NCI-H146 treated with DMSO at 0.1 percent for 48 hours (cell line): ENCODE data around the gene P4HB.

ENCODE experiments used
- DNase-seq: peaks from one replicate; lab custom pipeline; 2025; ENCODE audit not compliant: unreplicated experiment; lab: John Stamatoyannopoulos, UW

The P4HB gene

DNA sequence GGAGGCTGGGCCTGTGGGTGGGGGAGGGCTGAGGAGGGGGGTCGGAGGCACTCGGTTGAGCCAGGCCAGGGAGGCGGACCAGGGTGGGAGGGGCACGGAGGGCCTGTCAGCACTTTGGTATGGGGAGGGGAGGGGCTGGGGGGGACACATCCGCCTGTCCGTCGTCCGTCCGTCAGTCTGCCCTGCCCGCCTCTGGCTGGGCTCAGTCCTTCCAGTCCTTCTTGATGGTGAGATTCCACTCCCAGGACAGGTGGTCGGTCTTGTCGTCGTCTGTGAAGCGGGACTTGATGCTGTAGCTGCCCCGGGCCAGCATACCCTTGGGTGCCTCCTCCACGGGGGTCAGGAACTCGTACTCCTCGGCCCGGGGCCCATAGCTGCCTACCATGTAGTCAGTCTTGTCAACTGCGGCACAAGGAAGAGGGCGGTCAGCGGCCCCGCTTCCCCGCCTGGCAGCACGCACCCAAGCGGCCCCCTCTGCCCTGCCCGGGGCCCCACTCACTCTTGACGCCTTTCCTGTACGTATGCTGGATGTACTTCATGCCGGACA lies 8.4 kb upstream of the P4HB start:
- DNase-seq, result no peak

DNA sequence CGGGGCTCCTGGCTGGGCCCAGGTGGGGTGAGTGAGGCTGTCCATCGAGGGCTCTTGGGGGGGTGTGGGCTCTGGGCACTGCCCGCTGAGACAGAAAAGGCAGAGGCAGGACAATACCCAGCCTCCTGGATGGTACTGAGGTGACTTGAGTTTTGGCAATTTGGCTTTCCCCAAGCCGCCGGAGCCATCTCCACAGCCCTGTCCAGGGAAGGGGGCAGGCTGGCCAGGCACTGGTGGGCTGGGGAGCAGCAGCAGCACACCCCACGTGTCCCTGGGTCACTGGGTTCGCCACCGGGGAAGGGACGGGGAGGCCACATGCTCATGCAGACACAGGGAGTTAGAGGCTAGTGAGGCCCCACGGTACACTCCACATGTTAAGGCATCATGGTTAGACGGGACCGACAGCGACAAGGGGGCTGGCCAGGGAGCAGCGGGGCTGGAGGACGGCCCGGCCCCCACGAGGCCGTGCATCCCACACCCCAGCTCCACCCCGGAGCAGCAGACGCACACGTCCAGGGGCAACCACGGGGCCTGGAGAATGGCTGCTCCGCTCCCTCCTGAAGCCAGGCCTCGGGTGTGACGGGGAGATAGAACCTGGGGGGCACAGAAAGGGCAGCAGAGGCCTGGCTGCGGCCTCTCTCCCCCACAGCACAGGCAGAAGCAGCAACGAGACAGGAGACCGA lies 7.8 kb upstream of the P4HB start:
- no peak for DNase-seq

DNA sequence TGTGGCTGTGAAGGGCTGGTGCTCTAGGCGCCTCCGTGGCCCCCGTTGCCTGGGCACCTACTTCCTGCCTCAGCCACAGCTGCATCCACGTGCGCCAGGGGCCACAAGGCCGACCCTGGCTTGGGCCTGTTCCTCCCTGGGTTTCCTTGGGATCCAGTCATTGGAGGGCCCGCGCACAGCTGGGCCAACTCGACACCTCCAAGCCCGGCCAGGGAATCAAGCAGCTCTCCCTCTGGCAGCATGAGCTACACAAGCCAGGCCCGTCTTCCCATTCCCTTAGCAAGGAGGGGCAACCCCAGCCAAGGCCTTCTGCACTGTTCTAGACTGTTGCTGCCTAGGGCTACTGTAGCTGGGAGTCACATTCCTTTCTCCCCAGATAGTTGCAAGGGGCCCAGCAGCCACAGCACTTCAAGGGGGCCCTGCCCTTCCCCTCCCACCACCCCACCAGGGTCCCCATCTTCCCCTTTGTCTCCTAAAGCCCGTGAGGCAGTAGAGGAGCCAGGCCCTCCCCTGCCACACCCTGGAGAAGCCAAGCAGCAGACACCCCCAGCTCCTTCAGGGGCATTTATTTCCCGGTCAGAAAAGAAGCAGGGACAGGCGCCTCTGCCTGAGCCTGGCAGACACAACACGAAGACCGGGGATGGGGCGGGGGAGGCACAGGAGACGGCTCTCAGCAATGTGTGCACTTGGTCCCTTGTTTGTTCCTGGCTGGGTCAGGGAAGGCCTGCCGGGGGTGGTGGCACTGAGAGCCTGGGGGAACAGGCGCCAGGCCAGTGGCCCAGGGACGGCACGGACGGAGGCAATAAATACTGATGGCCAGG lies 7.0 kb upstream of the P4HB start:
- no peak for DNase-seq

DNA sequence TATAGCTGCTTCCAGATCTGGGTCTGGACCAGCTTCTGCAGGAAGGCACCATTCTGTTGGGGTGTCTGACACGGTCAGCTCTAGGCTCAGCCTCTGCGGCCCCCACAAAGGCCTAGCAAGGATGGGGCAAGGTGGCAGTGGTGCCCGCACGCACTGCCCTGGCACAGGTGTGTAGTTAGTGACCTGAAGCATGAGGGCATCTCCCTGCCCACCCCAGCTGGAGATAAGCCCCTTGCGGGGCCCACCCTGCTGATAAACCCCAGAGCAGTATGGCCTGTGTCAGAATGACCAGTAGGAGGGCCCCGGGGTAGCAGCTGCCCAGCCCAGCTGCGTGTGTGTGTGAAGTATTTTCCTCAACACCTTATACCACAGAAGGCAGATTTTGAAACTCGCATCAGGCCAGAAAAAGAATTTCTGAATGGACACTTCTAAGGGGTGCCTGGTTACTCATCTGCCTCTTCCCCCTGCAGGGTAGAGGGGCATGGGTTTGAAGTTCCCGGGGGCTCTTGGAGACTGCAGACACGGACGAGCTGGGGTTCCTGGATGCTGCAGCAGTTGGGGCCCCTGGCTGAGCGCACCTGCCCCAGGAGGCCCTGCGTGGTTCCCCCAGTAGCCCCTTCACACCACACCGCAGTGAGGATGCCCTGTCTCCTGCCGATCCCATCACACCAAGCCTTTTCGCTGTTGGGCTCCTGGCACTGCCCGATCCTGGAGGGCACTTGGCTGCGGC lies 6.3 kb upstream of the P4HB start:
- no peak for DNase-seq

DNA sequence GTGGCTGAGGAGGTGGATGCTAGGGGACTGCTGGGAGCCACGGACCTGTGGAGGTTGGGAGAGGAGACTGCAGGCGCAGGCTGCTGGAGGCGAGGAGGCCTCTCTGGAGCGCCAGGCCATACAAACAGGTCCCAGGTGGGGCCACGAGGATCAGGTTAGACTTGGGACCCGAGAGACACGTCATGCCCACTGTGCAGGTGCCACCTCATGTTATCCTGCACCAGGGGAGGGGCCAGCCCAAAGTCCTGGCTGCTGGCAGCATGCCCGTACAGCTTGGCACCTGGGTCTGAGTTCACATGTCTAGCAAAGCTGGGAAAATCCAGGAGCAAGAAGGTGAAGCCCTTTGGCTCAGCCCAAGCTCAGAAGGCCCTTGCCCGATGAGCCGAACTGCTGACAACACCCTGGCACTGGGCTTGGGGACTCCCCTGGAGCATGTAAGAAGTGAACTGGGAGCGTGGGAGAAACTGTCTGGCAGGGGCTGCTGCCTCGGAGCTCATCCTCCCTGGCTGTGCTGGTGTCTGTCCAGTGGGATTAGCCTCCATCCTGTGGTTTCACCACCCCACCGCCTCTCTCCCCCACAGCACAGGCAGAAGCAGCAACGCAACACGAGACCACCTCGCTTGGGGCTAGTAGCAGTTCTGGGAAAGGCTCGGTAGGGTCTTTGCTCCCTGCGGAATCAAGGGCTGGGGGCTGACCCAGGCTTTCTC lies 5.6 kb upstream of the P4HB start:
- no peak for DNase-seq

DNA sequence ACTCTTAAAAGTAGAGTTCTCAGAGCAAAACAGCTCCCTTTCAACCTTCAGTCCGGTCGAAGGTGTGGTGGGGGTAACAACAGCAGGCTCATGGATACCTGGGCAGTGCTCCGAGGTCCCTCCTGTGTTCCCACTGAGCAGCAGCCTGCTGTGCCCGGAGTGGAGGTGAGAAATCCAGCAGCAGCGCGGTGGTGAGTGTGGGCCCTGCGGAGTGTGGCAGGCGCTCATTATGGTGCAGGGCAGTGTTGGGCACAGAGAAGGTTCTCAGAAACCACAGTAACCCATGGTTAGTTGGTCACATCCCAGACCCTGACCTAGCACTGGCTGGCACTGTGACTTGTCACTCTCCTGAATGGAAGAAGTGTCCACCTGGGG lies 5.0 kb upstream of the P4HB start:
- no peak for DNase-seq

DNA sequence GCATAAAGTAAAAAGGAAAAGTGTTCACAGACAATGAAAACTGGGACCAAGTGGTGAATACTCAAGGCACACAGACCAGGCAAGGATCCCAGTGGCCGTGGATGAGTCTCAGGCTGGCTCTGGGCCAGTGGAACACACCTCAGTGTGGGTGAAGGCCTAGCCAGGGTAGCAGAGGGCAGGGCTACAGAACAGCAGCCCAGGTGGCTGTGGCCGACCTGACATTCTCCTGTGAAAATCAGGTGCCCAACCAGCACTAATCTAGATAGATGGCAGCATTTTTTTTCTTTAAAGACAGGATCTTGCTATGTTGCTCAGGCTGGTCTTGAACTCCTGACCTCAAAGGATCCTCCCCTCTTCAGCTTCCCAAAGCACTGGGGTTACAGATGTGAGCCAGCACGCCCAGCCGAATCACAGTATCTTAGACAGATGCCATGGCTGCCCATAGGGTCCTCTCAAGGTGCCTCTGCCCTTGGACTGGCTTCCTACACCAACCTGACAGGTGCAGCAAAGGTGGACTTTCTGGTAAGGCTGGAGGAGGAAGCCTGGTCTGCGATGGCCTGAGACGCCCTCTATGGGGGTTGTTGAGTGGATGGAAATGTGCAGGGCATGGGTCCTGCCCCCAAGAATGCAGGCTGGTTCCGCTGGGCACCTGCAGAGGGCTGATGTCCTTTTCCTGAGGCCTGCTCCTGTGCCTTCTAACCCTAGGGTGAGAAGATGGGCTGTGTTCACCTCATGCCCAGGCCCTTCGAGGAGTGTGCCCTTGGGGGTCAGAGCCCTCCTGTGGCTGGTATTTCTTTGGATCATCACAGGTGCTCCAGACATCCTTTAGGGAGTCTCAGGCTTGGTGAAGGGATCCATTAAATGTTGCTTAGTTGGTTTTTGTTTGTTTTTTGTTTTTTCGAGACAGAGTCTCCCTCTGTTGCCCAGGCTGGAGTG lies 3.8 kb upstream of the P4HB start:
- no peak for DNase-seq

DNA sequence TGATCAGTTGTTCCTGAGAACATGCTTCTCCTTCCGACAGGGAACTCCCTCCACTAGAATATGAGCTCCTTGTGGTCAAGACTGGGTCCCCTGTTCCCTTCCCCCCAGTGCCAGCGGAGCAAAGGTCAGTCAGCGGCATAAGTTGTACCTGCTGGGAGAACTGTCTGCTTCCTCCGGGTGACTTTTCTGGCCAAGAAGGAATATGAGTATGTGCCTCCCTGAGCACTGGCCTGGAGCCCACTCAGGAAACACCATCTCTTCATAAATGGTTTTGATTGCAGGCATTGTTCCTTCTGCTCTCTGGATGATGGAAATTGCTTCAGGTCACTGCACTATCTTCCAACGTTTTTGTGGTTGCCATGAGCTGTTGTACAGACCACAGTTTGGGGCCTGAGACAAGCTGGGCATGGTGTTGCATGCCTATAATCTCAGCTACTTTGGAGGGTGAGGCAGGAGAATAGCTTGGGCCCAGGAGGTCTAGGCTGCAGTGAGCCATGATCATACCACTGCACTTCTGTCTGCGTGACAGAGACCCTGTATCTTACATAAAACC lies 2.9 kb upstream of the P4HB start:
- DNase-seq, result no peak

DNA sequence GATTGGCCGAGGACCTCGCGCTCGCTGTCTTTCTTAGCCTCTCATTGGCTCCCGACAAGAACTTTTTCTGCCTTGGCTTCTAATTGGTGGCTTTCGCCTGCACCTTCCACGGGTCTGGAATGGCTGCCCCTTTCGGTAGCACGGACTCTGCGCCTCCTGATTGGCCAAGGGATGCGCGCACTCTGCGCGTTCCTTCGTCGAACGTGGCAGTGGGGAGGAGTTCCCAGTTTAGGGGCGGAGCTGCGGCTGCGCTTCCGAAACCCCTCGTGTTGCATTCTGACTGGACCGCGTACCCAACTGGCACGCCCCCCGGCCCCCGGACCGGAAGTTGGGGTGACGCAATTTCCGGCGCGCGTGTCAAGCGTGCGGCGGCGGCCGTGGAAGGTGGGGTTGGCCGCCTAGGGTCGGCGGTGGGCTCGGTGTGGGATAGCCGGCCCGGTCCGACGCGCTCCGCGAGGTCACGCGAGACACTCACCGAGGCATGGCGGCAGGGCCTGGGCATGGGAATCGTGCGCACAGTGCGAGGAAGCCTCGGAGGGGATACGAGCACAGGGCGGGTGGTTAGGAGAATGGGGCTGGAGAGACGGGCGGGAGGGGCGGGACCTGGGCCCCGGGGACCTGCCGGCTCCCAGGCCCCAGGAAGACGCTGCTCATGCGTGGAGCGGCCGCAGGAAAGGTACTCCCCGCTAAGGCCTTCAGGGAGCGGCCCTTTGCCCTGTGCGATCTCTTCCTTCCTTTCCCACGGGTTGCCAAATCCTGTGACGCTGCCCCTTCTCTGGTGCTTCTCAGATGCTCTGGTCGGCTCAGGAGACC lies 627 bp upstream of the P4HB start:
- DNase-seq, result peak; percentile 99

DNA sequence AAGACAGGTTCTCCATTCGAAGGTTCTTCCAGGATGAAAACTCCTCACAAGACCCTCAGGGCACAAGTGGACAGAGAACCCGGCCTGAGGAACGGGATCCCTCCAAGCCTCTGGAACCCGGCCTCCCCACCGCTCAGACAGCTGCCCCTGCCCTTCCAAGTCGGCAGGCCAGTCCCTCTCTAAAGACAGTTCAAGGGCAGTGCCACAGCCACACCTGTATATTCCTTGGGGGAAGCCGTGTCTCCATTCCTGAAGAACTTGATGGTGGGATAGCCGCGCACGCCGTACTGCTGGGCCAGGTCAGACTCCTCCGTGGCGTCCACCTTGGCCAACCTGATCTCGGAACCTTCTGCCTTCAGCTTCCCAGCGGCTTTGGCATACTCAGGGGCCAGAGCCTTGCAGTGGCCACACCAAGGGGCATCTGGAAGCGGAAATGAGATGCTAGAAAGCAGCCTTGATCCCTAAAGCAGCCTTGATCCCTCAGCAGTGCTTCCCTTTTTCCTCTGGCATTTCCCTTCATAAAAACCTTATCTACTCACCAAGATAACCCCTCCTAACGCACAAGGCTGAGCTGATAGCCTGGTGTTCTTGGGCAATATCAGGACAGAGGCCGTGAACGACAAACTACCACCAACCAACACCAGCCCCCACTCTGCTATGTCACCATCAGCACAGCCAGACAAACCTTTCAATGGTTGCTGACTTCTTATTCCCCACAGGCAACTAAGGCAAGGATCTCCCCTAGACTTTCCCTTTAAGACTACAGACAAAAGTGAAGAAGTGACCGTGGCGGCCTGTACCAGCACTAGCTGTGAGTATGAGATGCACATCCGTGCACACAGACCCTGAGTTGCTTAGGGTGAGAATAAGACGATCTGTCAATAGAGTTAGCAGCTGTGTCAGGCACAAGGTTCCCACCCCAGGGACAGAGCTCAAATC lies 1.1 kb downstream of the P4HB start:
- DNase-seq, result no peak

DNA sequence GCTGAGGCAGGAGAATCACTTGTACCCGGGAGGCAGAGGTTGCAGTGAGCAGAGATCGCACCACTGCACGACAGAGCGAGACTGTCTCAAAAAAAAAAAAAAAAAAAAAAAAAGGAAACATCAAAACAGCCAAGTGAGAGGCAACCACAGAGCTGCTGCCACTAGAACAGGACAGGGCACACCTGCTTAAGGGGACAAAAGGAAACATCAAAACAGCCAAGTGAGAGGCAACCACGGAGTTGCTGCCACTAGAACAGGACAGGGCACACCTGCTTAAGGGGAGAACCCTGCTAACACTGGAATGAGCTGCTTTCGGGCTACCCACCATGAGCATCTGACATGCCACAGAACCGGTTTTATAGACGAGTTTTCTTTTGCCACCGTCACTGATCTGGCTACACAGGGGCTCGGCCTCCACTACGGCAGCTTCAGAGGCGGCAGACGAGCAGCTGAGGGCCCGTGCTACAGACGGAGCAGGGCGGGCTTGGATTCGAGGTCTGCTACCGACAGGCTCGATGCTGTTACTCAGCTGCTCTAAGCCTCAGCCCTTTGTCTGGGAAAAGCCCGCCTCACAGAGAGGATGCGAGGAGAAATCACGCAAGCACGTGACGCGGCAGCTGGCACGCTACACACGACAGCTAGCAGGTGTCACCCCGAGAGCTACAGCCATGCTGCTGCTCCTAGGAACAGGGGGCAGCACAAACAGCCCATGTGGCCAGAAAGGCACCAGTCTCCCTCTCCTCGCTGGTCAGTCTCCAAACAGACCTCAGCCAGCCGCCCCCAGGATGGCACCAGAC lies 2.0 kb downstream of the P4HB start:
- DNase-seq, result no peak

DNA sequence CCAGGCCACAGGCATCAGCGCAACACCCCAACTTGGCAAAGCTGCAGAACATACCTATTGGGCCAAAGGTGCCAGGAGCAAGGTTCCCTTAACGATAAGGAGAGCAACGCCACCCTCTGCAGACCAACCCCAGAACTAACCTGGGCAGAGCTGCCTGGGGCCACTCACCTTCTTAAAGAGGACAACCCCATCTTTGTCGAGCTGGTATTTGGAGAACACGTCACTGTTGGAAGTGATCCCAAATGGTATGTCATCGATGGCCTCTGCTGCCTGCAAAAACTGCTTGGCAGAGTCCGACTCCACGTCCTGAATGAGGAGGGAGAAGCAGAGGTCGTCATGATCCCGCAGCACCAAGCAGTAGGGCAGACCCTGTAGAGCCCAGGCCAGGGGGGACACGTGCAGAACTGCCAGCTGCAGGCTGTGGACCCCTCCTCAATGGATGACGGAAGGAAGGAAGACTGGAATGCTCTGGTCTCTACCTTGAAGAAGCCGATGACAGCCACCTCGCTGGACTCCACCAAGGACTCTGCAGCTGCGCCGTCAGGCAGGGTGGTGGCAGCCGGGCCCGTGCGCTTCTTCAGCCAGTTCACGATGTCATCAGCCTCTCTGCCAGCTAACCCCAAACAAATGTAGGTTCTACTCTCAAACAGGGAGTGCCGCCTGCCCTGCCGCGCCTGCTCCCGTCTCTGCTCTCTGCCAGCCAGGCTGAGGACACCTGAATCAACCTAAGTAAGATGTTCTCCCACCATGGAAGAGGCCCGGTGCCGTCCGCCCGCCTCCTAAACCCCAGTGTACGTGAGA lies 5.2 kb downstream of the P4HB start:
- no peak for DNase-seq

DNA sequence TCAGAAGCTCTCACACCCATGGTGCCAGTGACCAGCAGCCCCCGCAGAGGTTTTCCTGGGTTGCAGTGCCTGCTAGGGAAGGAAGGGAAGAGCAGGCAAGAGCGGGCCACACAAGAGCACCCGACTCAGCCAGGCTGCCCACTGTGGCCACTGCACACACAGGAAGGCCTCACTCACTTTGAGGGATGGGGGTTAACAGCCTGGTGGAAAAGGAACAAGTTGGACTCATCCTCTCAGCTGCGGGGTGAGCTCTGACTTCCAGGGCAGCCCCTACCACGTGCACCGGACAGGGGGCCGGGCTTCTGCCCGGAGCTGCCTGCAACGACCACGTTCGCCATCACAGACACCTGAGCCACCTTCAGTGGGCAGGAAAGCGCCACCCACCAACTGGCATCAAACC lies 8.1 kb downstream of the P4HB start:
- no peak for DNase-seq

DNA sequence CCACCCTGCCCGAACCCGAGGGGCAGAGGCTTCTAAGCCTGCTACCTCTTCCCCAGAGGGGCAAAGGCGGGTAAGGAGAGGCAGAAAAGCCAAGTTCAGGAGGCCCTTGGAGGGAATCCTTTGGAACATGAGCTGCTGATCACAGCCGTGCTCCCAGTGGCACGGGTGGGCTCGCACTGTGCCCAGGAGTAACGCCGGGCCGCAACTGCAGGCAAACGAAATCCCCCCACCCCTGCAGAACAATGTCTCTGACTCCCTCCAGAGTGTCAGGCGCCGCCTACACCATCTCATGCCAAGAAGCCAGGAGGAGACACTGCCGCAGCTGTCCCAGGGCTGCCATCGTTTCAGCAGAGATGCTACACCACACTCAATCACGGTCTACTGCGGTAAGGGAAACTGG lies 8.9 kb downstream of the P4HB start:
- no peak for DNase-seq

DNA sequence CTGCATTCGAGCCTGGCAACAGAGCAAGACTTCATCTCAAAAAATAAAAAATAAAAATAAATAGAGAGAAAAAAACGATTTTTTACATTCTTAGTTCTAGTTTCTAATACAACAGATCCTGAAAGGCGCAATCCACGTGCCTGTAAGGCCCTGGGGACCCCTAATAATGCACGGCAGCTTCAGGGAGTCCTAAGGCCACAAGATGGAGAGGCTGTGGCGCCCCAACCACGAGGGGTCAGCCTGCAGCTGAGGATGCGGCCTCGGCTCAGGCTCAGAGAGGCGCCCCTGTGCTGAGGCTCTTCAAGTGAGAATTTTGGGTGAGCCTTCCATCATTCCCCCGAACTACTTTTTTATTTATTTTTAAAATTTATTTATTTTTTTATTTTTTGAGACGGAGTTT lies 10.9 kb downstream of the P4HB start:
- no peak for DNase-seq
